ENCODE measurements around the gene ARHGAP44.

The ARHGAP44 gene

DNA sequence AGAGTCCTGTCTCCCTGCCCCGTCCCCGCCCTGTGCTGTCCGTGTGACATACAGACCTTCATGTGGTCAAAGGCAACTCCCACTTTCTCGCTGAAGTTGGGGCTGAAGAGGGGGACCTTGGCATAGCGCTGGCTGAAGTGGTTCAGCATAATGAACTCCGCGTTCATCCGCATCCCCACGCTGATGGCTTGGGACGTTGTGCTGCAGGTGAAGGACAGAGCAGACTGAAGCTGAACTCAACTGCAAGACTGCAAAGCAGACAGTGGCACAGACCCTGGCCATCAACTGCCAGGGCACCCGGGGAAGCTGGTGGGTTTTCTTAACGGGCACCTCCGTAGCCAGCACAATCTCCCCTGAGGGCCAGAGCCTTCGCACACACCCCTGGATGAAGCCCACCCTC lies 204.3 kb downstream of the ARHGAP44 start:
- TF ChIP-seq, protein P1, sequence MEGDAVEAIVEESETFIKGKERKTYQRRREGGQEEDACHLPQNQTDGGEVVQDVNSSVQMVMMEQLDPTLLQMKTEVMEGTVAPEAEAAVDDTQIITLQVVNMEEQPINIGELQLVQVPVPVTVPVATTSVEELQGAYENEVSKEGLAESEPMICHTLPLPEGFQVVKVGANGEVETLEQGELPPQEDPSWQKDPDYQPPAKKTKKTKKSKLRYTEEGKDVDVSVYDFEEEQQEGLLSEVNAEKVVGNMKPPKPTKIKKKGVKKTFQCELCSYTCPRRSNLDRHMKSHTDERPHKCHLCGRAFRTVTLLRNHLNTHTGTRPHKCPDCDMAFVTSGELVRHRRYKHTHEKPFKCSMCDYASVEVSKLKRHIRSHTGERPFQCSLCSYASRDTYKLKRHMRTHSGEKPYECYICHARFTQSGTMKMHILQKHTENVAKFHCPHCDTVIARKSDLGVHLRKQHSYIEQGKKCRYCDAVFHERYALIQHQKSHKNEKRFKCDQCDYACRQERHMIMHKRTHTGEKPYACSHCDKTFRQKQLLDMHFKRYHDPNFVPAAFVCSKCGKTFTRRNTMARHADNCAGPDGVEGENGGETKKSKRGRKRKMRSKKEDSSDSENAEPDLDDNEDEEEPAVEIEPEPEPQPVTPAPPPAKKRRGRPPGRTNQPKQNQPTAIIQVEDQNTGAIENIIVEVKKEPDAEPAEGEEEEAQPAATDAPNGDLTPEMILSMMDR (conservative IDR thresholded peaks at IDR 0.05), result no peak
- no peak overlapping the region for H3K27ac ChIP-seq

DNA sequence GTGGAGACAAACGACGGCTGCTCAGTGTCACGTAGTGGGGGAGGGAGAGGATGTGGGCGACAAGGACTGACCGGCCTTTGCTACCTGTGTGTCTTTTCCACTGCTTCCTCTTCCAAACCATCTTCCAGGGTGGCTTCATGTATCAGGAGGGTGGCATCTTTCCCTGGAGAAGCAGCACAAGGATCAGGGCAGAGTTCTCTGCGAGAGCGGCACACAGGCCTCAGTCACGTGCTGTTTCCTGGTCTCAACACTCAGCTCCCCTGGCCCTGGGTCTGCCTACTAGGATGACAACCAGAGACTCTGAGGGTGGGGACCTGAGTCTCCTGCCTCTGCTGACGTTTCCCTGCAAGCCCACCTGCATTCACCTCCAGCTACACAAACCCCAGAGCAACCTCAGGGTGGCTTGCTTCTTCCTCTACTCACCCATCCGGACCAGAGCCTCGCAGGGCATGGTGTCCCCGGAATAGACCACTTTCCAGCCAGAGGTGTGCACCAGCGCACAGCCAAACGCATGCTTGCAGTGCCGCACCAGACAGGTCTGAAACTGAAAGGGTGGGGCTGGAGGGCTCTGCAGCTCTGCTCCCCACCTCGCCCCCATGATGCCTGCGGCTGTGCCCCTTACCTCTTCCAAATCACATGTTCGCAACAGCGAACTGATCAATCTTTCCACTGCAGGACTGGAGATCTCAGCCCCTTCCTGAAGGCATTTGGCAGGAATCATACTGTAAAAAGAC lies 205.2 kb downstream of the ARHGAP44 start:
- TF ChIP-seq, protein P1 (conservative IDR thresholded peaks at IDR 0.05), result no peak
- H3K27ac ChIP-seq, result no peak overlapping the region

DNA sequence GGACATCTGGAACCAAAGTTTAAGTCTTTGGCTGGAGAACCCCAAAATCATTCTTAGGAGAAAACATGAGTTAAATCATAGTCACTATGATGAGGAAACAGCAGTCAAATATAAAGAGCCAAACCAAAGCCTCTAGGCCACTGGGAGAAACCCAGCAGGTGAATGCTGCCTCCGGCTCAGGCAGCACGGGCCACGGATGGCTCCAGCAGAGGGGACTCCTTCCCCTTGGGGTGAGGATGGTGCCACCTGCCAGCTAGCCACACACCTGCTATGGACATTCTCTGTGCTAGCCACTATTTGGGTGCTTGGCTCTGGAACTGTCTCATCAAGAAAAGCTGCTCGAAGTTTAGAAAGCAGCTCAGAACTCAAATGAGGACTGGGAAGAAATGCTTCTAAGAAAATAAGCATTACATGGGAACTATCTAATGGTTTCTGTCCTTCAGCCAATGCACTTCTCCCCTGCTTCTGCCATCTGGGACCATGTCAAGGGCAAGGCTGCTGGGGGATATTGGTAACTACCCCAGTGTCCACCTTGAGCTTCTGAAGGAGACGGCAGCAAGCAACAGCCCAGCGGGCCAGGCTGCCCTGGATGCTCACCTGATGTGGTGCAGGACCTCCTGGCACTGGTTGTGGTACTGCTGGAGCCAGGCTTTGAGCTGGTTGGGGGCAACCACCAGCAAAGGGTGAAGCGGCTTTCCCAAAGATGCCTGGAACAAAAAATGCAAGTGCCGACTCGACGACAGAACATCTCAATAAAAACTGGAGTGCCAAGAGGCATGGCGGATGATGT lies 206.0 kb downstream of the ARHGAP44 start:
- TF ChIP-seq, protein P1 (conservative IDR thresholded peaks at IDR 0.05), result no peak
- no peak overlapping the region for H3K27ac ChIP-seq

DNA sequence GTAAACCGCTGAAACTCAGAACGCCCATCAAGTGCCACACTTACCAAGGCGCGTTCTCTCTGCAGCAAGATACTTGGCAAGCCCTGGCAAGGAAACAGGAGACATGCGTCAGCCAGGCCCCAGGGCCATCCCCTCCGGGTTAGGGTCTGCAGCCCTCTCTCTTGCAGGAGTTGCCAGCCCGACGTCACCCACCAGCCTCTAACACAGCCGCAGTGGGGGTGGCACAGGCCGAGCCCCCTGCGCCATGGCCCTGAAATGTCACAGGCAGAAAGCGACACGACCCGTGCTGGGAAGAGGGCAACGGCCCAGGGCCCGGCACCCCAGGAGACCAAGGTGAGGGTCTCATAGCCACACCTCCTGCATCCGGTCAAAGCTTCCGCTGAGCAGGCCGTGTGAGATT lies 206.6 kb downstream of the ARHGAP44 start:
- H3K27ac ChIP-seq, result no peak overlapping the region
- TF ChIP-seq, protein P1 (conservative IDR thresholded peaks at IDR 0.05), result no peak

DNA sequence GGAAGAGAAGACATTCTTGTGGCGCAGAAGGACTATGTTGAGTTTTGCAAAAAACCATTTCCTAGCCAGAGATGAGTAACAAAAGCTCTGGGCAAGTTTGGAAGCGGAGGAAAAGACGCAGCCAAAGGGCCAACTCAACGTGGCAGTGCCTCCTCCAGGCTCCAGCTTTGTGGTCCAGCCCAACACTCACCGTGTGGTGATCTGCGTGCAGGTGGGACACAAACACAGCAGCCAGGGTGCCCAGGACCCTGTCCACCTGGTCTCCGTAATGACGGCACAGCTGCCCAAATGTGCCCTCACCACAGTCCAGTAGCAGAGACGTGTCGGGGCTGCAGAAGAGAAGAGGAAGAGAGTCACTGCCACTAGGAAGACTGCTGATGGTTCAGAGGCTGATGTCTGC lies 207.1 kb downstream of the ARHGAP44 start:
- H3K27ac ChIP-seq, result no peak overlapping the region
- TF ChIP-seq, protein P1 (conservative IDR thresholded peaks at IDR 0.05), result no peak

DNA sequence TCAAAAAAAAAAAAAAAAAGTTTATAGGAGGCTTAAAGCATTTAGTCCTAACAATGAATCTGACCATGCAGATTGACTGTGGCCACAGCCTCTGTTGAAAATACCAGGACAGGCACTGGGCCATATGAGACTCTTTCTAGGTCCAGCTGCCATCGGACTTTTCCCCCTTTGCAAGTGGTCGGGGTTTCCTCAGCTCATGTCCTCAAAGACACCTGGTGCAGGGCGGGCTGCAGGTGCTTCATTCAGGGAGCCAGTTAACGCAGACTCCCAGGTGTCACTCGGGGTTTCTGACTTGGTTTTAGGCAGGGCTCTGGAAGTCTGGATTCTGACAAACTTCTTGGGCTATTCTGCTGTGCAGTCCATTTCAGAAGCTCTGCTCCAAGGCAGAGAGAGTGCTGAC lies 207.6 kb downstream of the ARHGAP44 start:
- TF ChIP-seq, protein P1 (conservative IDR thresholded peaks at IDR 0.05), result no peak
- H3K27ac ChIP-seq, result no peak overlapping the region

DNA sequence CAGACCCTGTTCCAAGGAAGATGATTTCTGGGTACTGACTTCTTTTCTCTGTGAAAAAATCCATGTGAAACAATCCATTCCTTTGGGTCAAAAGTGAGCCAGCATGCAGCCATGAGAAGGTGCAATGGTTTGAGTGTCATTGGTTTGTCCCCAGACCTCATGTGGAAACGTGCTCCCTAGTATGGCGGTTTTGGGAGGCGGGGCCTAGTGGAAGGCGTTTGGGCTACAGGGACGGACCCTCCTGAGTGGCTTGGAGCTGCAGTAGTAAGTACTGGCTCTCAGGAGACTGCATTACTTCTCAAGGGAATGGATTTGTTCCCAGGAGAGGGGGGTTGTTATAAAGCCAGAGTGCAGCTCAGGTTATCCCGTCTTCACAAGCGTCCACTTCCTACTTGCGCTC lies 209.2 kb downstream of the ARHGAP44 start:
- TF ChIP-seq, protein P1 (conservative IDR thresholded peaks at IDR 0.05), result no peak
- H3K27ac ChIP-seq, result no peak overlapping the region
